Epithelial cell of esophagus (primary cell): ENCODE results near the gene SORCS2.

ENCODE experiments used
- DNase-seq: peaks from one replicate; pipeline ENCODE4 v3.0.0; 2010; ENCODE audit warnings: low read depth
- H3K4me3 ChIP-seq: 2 replicates; pipeline ENCODE4 v1.5.1; 2011; ENCODE audit warnings: mild to moderate bottlenecking, low read length, control low read depth
- CTCF ChIP-seq: IDR thresholded peaks from 2 replicates; pipeline ENCODE4 v1.5.1; 2011; ENCODE audit warnings: low read depth, mild to moderate bottlenecking, low read length, control low read depth, inconsistent platforms; ENCODE audit not compliant: insufficient read depth; ENCODE audit errors: missing control alignments

SORCS2 gene

GRCh38 chr4:7421356-7422150, 229.2 kb downstream of the SORCS2 start:
- DNase-seq, result no peak
- H3K4me3 ChIP-seq, result no peak overlapping the region
- no peak for TF ChIP-seq CTCF

- no peak for TF ChIP-seq CTCF
- no peak for DNase-seq
- H3K4me3 ChIP-seq, result no peak overlapping the region
These were observed 230.0 kb downstream of the SORCS2 start for GRCh38 chr4:7422151-7422897.

GRCh38 chr4:7422898-7423180, 230.5 kb downstream of the SORCS2 start:
- no peak for TF ChIP-seq CTCF
- DNase-seq, result no peak
- H3K4me3 ChIP-seq, result no peak overlapping the region

- no peak for TF ChIP-seq CTCF
- no peak for DNase-seq
- no peak overlapping the region for H3K4me3 ChIP-seq
These were observed 231.1 kb downstream of the SORCS2 start for GRCh38 chr4:7423391-7423790.

- DNase-seq, result no peak
- TF ChIP-seq CTCF, result no peak
- no peak overlapping the region for H3K4me3 ChIP-seq
These were observed 231.6 kb downstream of the SORCS2 start for GRCh38 chr4:7423801-7424552.

GRCh38 chr4:7424553-7425111, 232.3 kb downstream of the SORCS2 start:
- H3K4me3 ChIP-seq, result no peak overlapping the region
- no peak for TF ChIP-seq CTCF
- DNase-seq, result no peak
